ENCODE measurements around the gene CRCP.

CRCP gene

GRCh38 chr7:66189695-66190503, 75.3 kb downstream of the CRCP start:
- DNase-seq (ENCODE audit: low read depth in 2 of 2): no peak

- DNase-seq (ENCODE audit: low read depth in 2 of 2): no peak
Observed at GRCh38 chr7:66190504-66190857, 75.8 kb downstream of the CRCP start.

GRCh38 chr7:66193146-66193725, 78.6 kb downstream of the CRCP start:
- no peak for DNase-seq (ENCODE audit: low read depth in 2 of 2)

GRCh38 chr7:66198469-66198868, 83.8 kb downstream of the CRCP start:
- no peak for DNase-seq (ENCODE audit: low read depth in 2 of 2)

GRCh38 chr7:66198956-66199355, 84.3 kb downstream of the CRCP start:
- DNase-seq (ENCODE audit: low read depth in 2 of 2): no peak

- DNase-seq (ENCODE audit: low read depth in 2 of 2): no peak
Observed at GRCh38 chr7:66202441-66202840, 87.8 kb downstream of the CRCP start.
